GM19351 (cell line): ENCODE measurements around the gene ANXA1.

ENCODE experiments used
- ATAC-seq: cut with Tn5 transposase; IDR thresholded peaks from one replicate; pipeline ENCODE4 v1.9.1; 2021; ENCODE audit warnings: mild to moderate bottlenecking, moderate library complexity; ENCODE audit not compliant: unreplicated experiment

Gene ANXA1, protein sequence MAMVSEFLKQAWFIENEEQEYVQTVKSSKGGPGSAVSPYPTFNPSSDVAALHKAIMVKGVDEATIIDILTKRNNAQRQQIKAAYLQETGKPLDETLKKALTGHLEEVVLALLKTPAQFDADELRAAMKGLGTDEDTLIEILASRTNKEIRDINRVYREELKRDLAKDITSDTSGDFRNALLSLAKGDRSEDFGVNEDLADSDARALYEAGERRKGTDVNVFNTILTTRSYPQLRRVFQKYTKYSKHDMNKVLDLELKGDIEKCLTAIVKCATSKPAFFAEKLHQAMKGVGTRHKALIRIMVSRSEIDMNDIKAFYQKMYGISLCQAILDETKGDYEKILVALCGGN

DNA sequence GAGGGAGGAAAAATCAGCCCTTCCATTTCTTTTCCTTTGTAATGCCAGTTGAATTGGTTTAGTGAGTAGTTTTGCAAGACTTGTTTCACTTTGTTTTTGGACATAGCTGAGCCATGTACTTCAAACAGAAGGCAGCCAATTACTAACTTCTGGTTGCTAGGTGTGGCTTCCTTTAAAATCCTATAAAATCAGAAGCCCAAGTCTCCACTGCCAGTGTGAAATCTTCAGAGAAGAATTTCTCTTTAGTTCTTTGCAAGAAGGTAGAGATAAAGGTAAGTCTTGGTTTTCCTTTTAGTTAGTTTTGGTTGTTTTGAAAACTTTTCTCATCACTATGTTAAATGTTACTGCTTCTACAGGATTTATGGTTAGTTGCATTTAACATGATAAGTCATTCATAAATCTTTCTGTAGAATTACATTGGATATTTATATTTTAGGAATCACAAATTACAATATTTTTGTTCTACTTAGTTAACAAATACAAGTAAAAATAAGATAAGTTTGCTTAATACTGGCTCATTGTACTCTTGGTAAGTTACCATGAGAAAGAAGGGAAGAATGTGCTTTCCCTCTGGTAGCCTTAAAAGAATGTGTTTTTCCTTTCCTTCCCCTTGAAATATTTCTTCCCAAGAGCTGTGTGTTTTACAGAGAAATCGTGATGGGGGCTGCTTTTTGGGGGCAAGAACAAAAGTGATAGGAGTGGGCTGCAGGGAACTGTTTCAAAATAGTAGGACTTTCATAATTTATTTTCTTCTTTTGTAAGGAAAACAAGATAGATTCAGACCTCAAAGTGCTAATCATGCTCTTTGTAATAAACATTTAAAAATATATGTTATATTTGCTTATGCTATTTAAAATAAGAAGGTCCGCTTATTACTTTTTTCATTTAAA lies at the start of gene ANXA1:
ANXA1 (plus strand) TSS at position 213 of the 890 bp plus-strand sequence. CDS start 6,671 bp downstream, outside the sequence.
- no peak for ATAC-seq

DNA sequence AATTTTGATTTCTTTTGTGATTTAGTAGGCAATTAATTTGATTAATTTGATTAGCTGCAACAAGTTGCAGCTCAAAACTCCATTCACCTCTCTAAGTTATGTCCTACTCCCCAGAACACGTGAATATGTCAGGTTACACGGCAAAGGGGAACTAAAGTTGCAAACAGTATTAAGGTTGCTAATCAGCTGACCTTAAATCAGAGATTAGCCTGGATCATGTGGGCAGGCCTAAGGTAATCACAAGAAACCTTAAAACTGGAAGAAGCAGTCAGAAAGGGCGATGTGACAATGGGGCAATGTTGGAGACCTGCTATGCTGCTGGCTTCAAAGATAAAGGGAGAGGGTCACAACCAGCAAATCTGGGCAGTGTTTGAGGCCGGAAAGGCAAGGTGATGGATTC lies 47.3 kb upstream of the ANXA1 start:
- no peak for ATAC-seq

DNA sequence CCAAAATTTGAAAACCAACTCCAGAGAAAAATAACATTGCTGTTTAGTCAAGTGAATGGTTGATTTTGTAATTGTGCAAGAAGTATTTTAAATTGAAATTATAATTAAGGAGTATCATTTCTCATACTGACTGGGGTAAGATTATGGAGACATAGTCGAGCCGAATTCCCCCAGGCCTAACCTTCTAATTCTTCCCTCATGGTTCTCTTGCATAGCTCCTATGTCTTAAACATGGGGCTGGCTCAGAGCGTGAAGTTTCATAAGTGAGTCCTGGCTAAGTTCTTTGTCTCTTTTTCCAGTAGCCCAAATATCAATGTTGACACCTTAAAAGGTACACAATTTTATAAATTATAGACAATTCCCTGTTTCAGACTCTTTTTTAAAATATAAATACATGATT lies 46.7 kb upstream of the ANXA1 start:
- no peak for ATAC-seq

DNA sequence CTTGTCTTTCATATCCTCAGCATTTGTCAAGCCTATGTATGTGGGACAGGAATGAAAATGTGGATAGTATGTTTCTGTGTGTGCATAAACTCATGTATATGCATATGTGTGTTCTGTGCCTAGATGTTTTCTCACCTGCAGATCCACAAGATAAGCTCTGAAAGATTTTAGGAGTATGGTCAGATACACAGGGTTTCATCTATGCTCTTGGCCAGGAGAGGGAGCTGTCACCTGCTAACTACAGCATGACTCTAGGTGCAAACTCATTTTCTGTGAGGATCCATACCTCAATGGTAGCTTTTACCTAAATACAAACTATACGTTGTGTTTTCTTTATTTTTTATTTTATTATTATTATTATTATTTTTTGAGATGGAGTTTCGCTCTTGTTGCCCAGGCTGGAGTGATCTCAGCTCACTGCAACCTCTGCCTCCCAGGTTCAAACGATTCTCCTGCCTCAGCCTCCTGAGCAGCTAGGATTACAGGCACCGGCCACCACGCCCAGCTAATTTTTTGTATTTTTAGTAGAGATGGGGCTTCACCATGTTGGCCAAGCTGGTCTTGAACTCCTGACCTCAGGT lies 44.1 kb upstream of the ANXA1 start:
- ATAC-seq = peak; percentile 99

DNA sequence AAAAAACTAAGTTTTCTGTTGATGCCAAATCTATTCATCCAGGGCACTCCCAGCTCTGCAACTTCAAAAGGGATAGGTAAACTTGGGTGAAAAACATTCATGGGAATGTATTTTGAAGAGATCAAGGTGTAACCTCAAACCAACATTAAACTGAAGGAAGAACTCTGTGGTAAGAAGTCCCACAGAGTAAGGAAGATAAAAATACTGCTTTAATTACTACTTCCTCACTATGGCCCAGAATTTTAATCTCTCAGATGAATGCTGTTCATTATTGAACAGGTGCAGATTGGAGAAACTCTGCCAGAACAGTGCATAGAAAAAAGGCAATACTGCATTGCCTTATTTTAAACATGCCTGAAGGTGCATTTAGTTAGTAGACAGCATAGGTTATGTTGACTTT lies 37.6 kb upstream of the ANXA1 start:
- no peak for ATAC-seq

DNA sequence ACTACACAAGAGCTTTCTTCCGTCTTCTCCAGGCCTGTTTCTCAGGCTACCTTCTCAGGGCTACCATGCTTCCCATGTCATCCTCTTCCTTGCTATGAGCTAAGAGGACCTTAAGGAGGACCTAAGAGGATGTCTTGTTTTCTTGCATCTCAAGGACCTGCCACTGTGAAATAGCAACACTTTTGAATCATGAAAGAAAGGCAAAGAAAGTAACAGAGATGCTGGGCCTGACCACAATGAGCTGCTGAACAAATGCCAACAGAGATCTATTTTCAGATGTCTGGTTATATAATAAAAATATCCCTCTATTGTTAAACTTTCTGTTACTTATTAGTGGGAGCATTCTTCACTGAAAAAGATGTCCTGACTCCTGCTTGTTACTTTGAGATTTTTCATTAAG lies 36.7 kb upstream of the ANXA1 start:
- no peak for ATAC-seq

DNA sequence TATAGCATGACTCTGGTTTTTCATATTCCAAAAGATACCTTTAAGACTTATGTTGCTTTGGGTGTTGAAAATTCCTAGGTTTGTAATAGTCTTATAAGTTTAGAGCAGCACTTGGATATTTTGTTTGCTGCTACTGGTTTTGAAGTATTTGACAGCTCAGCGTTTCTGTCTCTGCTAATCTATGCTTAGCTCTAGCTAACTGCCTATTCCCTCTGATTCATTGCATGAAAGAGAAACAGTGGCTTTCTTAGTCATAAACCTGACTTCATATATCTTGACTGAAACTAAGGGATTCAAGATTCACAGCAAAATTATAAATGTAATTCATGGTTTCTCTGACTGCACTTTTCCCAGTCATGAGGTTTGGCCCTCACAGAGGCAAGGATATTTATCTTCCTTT lies 35.6 kb upstream of the ANXA1 start:
- ATAC-seq = peak; percentile 82

DNA sequence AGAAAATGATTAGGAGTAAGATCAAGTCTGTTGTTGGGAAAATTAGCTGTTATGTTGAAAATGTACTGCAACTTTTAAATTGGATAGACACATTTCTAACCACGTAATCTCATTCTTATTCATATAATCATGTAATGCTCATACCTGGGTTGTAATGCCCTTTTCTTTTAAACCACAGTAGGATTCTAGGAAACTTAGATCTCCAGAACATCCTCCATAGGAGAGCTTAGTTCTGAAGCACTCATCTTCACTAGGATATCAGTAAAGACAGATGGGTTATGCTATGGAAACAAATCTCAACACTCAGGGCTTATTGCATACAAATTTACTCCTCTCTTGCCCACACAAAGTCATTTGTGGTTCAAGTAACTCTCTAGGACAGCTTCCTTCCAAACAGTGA lies 34.8 kb upstream of the ANXA1 start:
- ATAC-seq = no peak

DNA sequence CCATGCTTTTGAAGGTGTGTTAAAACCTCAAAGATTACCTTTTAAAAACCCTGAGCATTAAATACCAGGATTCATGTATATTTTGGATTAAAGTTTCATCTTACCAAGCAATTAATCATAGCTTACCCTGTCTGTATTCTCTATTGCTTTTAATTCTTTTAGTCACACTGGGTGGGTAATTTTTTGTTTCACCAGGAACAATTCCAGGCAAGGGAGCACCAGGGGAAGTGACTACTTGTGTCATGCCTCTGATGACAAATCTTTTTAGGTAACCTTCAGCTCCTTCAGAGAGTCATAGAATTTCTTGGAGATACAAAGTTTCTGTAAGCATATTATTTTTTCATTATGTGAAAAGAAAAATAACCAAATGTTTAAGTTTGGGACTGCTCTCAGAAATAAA lies 33.4 kb upstream of the ANXA1 start:
- ATAC-seq = no peak

DNA sequence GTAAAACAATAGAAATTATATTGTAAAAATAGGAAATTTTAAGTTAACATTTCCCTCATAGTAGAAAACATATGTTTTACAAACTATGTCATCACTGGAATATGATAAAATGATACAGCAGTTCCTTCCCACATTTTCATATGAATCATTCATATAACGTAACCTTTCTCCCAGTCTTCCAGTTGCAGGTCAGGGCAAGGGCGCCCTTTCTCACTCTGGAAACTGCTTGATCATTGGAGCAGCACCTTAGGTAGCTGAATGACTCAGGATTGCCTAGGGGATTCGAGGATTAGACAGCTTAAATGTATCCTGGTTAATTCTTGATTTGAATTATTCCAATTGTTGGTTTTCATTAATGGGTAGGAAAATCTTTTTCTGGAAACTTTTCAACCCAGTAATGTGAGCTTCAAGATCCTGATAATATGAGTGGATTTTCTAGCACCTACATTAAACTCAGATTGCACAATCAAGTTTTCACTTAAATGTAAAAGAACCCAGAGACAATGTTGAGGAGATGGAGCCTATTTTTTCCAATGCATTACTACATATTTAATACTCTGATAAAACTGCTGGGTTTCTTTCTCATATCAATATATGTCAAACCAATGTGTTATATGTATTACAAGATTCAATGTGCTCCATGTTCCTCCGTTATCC lies 32.6 kb upstream of the ANXA1 start:
- no peak for ATAC-seq

DNA sequence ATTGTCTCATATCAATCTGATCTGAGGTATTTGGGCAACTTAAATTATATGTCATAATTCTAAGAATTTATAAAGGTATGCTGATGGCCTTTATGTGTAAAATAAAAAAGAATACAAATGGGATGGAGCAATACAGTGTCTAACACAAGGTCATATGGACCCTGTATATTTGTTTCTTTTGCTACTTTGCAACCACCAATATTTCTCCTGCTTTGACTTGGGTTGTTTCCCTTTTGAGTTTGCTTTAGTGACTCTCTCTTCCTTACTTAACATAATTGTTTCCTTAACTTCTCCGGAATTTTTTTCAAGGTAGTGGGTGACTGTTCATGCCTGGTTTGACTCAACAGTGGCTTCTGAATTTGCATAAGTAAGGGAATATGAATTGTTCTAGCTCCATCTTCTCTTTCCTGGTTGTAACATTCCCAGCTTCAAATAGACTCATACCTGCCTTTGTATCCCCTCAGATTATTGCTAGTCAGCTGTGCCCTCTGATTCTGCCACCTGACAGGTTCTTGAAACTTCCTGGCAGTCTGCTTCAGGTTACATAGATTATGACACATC lies 30.2 kb upstream of the ANXA1 start:
- ATAC-seq = no peak

DNA sequence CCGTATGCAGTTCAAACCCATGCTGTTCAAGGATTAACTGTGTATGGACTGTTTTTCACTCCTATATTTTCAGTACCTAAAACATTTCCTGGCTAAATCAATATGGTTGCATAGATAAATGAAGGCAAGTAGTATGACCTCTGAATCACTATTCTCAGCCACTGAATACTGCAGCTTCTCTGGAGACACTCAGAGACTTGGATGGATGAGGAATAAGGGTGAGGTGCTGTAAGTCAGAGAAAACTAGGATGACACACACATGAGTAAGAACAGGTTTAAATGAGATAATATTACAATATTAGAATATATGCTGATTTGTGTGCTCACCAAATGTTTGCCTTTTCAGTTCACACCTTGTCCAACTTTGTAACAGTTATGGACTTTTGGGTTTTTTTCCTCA lies 26.0 kb upstream of the ANXA1 start:
- ATAC-seq = no peak

DNA sequence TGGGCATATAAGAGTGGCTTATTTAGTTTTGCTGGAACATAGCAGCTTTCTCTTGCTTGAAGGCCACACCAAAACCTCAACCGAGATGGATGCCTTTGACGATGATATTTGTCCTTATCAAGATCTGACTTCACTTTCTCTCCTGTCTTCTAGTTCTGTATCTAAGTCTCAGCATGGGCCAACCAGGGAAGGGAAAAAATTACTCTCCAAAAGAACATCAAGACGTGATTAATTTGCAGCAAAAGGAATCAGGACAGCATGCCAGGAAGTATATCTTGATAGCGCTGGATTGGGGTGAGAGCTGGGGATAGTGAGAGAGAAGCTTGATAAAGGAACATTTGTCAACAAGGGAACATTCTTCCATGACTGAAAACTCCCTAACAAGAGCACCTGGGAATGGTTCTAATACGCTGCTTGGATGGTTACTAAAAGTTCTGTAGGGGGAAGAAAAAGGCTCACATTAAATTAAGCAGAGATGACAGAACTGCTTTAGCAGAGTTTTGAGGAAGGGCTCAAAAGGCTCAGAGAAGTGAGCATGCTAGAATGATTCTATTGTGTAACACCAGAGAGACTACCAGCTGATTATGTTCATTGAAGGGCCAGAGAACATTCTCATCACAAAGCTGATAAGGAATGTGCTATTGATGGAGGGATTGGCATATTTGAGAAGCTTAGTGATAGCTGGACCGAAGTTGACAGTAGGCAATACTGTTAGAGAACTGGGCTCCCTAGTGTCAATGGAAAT lies 21.6 kb upstream of the ANXA1 start:
- no peak for ATAC-seq

DNA sequence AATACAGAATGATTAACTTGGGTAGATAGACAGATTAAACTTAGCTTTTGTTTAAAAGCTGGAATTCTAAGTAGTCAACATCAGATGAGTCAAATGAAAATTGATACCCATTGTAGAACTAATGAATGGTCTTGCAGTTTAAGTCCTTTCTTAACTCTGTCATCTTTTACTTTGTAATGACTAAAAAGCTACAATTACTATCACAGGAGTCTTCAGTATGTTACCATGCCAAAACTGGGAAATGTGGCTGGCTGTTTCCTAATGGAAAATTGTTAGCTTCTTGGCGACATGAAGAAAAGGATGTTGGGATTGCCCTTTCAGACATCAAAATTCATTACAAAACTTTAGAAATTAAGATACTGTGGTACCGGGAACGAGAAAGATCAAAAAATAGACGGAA lies 20.2 kb upstream of the ANXA1 start:
- ATAC-seq = no peak

DNA sequence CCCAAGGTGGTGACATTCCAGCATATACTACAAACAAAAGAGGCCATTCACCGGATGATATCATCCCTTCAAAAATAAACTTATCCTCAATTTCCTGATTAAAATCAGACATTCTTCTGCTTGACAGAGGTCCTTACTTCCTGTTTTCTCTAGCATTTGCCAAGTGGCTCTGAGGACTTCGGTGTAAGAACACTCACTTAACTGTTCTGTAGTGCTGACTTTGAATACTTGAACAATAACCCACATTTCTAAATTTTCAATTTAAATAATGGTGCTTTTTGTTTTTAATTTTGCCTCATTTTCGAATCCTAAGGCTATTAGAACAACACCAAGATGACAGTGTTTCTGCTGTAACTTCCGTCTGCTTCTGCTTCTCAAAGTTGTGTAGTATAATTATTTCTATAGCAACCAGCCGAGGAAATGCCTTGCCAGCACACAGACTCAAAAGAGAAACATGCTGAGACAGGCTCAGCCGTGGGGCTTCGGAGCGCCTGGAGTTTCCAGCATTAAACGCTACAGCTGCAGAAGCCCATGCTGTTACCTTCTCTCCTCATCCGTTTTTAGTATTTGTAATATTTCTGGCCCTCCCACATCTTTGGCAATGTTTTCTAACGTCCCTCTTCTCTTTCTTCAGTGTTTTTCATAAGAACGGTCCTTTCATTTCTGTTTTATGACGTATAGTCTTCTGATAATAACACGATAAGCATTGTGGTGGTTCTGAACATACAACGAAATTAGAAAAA lies 19.5 kb upstream of the ANXA1 start:
- ATAC-seq = peak; percentile 91

DNA sequence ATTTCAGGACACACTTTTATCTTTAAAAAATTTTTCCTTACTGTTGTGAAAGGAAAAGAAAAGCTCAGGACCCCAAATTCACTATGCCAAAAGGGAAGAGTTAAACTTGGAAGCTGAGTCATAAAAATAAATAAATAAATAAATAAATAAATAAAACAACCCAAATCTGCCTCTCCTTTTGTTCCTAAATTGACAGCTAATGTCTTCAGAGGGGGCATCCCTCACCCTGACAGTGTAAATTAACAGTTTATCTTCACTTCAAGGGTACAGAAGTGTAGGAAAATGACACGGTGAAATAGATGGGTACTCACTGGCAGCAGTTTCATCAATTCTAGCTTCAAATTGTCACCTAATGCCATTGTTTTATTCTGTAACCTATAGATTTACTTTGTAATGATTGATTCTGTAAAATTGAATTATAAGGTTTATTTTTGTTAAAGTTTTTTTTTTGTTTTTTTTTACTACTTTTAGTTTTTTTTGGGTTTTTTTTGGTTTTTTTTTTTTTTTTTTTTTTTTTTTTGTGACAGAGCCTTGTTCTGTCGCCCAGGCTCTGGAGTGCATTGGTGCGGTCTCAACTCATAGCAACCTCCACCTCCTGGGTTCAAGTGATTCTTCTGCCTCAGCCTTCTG lies 18.5 kb upstream of the ANXA1 start:
- no peak for ATAC-seq

DNA sequence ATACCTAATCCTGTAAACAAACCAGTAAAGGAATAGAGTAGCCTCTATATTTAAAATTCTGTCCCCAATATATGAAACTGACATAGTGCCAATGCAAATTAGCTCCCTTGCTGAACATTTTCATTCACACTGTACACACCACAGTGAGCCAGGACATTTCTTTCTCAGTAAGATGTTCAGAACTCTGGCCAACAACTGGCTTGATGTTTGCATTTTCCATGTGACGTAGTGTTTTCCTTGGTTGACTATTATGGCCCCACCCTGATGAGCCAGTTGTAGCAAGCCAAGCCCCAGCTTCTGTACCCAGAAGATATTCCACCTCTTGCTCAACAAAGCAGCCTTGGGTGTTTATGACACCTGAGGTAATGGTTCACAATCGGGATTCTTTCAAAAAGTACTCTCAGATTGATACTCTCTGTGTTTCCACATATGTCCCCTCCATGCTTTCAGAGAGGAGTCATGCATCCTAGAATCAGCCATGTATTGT lies 17.7 kb upstream of the ANXA1 start:
- peak; percentile 49 for ATAC-seq

DNA sequence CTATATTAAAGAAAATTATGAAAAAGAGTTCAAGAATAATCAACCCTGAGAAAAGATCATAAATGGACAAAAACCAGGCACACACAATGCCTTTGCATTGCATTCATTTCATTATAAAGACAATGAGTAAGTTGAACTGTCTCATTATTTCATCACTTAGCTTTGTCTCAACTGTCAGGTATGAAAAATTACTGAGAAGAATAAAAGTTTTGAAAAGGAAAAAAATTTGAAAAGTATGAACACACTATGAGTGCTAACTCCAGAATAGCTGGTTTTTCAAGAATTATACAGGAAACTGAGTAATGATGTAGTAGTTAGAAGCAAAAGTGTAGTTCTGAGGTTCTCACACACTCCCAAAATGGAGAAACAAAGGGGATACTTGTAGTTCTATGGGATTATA lies 16.3 kb upstream of the ANXA1 start:
- no peak for ATAC-seq
